CD4-positive, alpha-beta T cell treated with Interleukin-2 at 100 ng/mL for 4 hours (primary cell): ENCODE measurements around the gene TMPRSS11E.
"Not testable (repeated sequence)": the region's sequence is repeated elsewhere in the genome, so short reads cannot be mapped to it uniquely, and the experiment has no call there.

Source experiments
- DNase-seq: peaks from one replicate; pipeline ENCODE4 v3.0.0-alpha.2; 2020; ENCODE audit warnings: low spot score

Gene TMPRSS11E

GRCh38 chr4:68447201-68447600 is at the start of gene TMPRSS11E:
Gene TMPRSS11E (plus strand): TSS chr4:68447463. CDS start chr4:68447513, 50 bp downstream.
- DNase-seq: no peak

GRCh38 chr4:68399306-68399705 is 48.0 kb upstream of the TMPRSS11E start:
- DNase-seq: no peak

GRCh38 chr4:68401231-68401630 is 46.0 kb upstream of the TMPRSS11E start:
- no peak for DNase-seq

- DNase-seq: no peak
These were observed 43.1 kb upstream of the TMPRSS11E start for GRCh38 chr4:68404153-68404552.

GRCh38 chr4:68405718-68406478 is 41.4 kb upstream of the TMPRSS11E start:
- DNase-seq: not testable (repeated sequence)

GRCh38 chr4:68406479-68406859 is 40.8 kb upstream of the TMPRSS11E start:
- DNase-seq: no peak

- not testable (repeated sequence) for DNase-seq
These were observed 40.0 kb upstream of the TMPRSS11E start for GRCh38 chr4:68407015-68407867.

- DNase-seq: no peak
These were observed 39.4 kb upstream of the TMPRSS11E start for GRCh38 chr4:68407868-68408190.

- no peak for DNase-seq
These were observed 37.1 kb upstream of the TMPRSS11E start for GRCh38 chr4:68410149-68410548.

GRCh38 chr4:68410643-68411042 is 36.6 kb upstream of the TMPRSS11E start:
- DNase-seq: no peak

GRCh38 chr4:68412031-68412430 is 35.2 kb upstream of the TMPRSS11E start:
- DNase-seq: not testable (repeated sequence)

- no peak for DNase-seq
These were observed 30.7 kb upstream of the TMPRSS11E start for GRCh38 chr4:68416591-68416990.

GRCh38 chr4:68426516-68426915 is 20.7 kb upstream of the TMPRSS11E start:
- DNase-seq: no peak

GRCh38 chr4:68430337-68430736 is 16.9 kb upstream of the TMPRSS11E start:
- DNase-seq: no peak

- DNase-seq: no peak
These were observed 14.9 kb upstream of the TMPRSS11E start for GRCh38 chr4:68432320-68432719.

GRCh38 chr4:68433582-68433981 is 13.7 kb upstream of the TMPRSS11E start:
- DNase-seq: no peak

- DNase-seq: no peak
These were observed 13.0 kb upstream of the TMPRSS11E start for GRCh38 chr4:68434277-68434676.

GRCh38 chr4:68434836-68435235 is 12.4 kb upstream of the TMPRSS11E start:
- no peak for DNase-seq

- DNase-seq: no peak
These were observed 2.2 kb upstream of the TMPRSS11E start for GRCh38 chr4:68445111-68445510.

- DNase-seq: no peak
These were observed 4.3 kb downstream of the TMPRSS11E start for GRCh38 chr4:68451246-68452211.

- no peak for DNase-seq
These were observed 12.8 kb downstream of the TMPRSS11E start for GRCh38 chr4:68460085-68460484.

- no peak for DNase-seq
These were observed 14.5 kb downstream of the TMPRSS11E start for GRCh38 chr4:68461790-68462189.
